IPS-18c (cell line): Measurements from ENCODE around the gene POLR3GL.
"Not testable (repeated sequence)": the region's sequence is repeated elsewhere in the genome, so short reads cannot be mapped to it uniquely, and the experiment has no call there.

Source experiments
- H3K4me3 ChIP-seq: 2 replicates; pipeline ENCODE4 v1.7.0; 2013; ENCODE audit warnings: low read depth, mild to moderate bottlenecking, low read length, moderate library complexity; ENCODE audit not compliant: insufficient read depth
- H3K9me3 ChIP-seq: one replicate; pipeline ENCODE4 v1.6.1; 2013; ENCODE audit warnings: mild to moderate bottlenecking, low read length, moderate library complexity; ENCODE audit not compliant: control insufficient read depth, insufficient read depth

POLR3GL gene

GRCh38 chr1:146021050-146021445 is 56.6 kb downstream of the POLR3GL start:
- Histone ChIP-seq H3K9me3 (no peaks in the 10 kb centered on the region), H3K4me3 (no peak overlapping the region)

- Histone ChIP-seq H3K9me3 (no peaks in the 10 kb centered on the region), H3K4me3 (no peak within 1 kb of the TSS)
Measured at GRCh38 chr1:146021622-146022402, 57.3 kb downstream of the POLR3GL start, which contains the start of gene HJV. TSS of gene HJV (minus strand) at chr1:146021735. CDS start at chr1:146020231, 1,504 bp downstream.

GRCh38 chr1:146022403-146023127 is 58.1 kb downstream of the POLR3GL start:
- no peak overlapping the region for H3K4me3 ChIP-seq
- H3K9me3 ChIP-seq, result no peaks in the 10 kb centered on the region

GRCh38 chr1:146025787-146026495 is 61.5 kb downstream of the POLR3GL start:
- H3K9me3 ChIP-seq, result not testable (repeated sequence)

GRCh38 chr1:146026650-146027049 is 62.2 kb downstream of the POLR3GL start:
- H3K9me3 ChIP-seq, H3K4me3 ChIP-seq: not testable (repeated sequence)

More at GRCh38 chr1:146025787-146026495, 61.5 kb downstream of the POLR3GL start:
- not testable (repeated sequence) for H3K4me3 ChIP-seq
